ENCODE measurements around the gene CEBPZ. TPM values are rescaled to one million over a fixed set of nuclear protein-coding genes. Genes with fewer than 3 reads are reported as not detected.
A peak's percentile ranks its signal among the peaks of the same experiment; 100 is the strongest.

The CEBPZ gene
- total and polyA plus RNA-seq, 2 donors (not counting 1 experiment from before 2014, with no cell fraction given) = 5.3 to 56.5 TPM

GRCh38 chr2:37219046-37219445 is 12.3 kb downstream of the CEBPZ start:
- WGBS (ENCODE audit: insufficient coverage) = 100% methylated on average over 2 of the region's 4 CpGs
- H3K79me2 ChIP-seq (ENCODE audit: control insufficient read depth, insufficient read depth, low read length) = peaks cover 15% of the 10 kb centered on the region
- H3K9ac ChIP-seq (ENCODE audit: low read length) = no peak overlapping the region
- no peak for DNase-seq
- no peak overlapping the region for H3K27ac ChIP-seq (ENCODE audit: low read length in 2 of 2)
- no peaks in the 10 kb centered on the region for H3K4me1 ChIP-seq (ENCODE audit: control insufficient read depth in 2 of 2, insufficient read depth in 2 of 2, low read length in 2 of 2)
- ChIA-PET CTCF (interaction anchor here (1.0 kb wide), 1 partner anchor 1466 kb away, joined by 3 read pairs; no protein-coding TSS in a partner anchor), POLR2A (interaction anchor here (0.6 kb wide), 1 partner anchor 28 kb away, joined by 9 read pairs; no protein-coding TSS in a partner anchor)
- H3K36me3 ChIP-seq (replicated peaks in 1 of 2; ENCODE audit: control extremely low read depth in 1 of 2, control insufficient read depth in 1 of 2, extremely low read depth in 1 of 2, insufficient read depth in 2 of 2, low read length in 1 of 2) = peaks cover 10 to 65% of the 10 kb centered on the region in 2 experiments
- no peaks in the 10 kb centered on the region for H3K9me3 ChIP-seq (ENCODE audit: control extremely low read depth in 1 of 3, control insufficient read depth in 2 of 3, insufficient read depth in 1 of 3, low read length in 2 of 3)
- Mint-ChIP-seq H3K27ac (no peak overlapping the region), H3K4me1 (peaks cover 5% of the 10 kb centered on the region), H3K9me3 (ENCODE audit: insufficient read depth) (no peaks in the 10 kb centered on the region), H3K4me3 (no peak overlapping the region), H3K27me3 (no peaks in the 10 kb centered on the region)
- intact Hi-C loops (cut with micrococcal nuclease) = no loop called here
- no peak for ATAC-seq (ENCODE audit: low read depth)
- H3K4me3 ChIP-seq (ENCODE audit: control extremely low read depth in 1 of 5, extremely low read depth in 1 of 5, insufficient read depth in 1 of 5, low read depth in 2 of 5, low read length in 4 of 5) = no peak overlapping the region
- H4K20me1 ChIP-seq (ENCODE audit: control insufficient read depth, insufficient read depth, low read length, poor library complexity, severe bottlenecking) = no peaks in the 10 kb centered on the region
- no peak overlapping the region for H2AFZ ChIP-seq (ENCODE audit: insufficient read depth, low read depth, low read length, poor library complexity, severe bottlenecking)
- no peaks in the 10 kb centered on the region for H3K27me3 ChIP-seq (replicated peaks in 1 of 4; ENCODE audit: control extremely low read depth in 1 of 4, control insufficient read depth in 3 of 4, insufficient read depth in 4 of 4, low read length in 3 of 4)
- no peak overlapping the region for H3K4me2 ChIP-seq (replicated peaks; ENCODE audit: low read depth, low read length, poor library complexity, severe bottlenecking)
- TF ChIP-seq CTCF (IDR thresholded peaks at IDR 0.05) (no peak), EZH2 (IDR thresholded peaks at IDR 0.05; ENCODE audit: borderline replicate concordance, insufficient read depth, low read depth, low read length, poor library complexity, severe bottlenecking) (no peak)

- CTCF ChIA-PET = interaction anchor here (0.5 kb wide), 1 partner anchor 902 kb away, joined by 4 read pairs; no protein-coding TSS in a partner anchor
- H3K79me2 ChIP-seq (ENCODE audit: control insufficient read depth, insufficient read depth, low read length) = no peaks in the 10 kb centered on the region
Observed at GRCh38 chr2:37215250-37215649, 16.1 kb downstream of the CEBPZ start.

More at GRCh38 chr2:37215250-37215649, 16.1 kb downstream of the CEBPZ start:
- intact Hi-C loops (cut with micrococcal nuclease) = no loop called here
- TF ChIP-seq CTCF (IDR thresholded peaks at IDR 0.05) (no peak), EZH2 (IDR thresholded peaks at IDR 0.05; ENCODE audit: borderline replicate concordance, insufficient read depth, low read depth, low read length, poor library complexity, severe bottlenecking) (no peak)
- no peak overlapping the region for H3K27ac ChIP-seq (ENCODE audit: low read length in 2 of 2)
- H3K36me3 ChIP-seq (replicated peaks in 1 of 2; ENCODE audit: control extremely low read depth in 1 of 2, control insufficient read depth in 1 of 2, extremely low read depth in 1 of 2, insufficient read depth in 2 of 2, low read length in 1 of 2) = peaks cover 18 to 72% of the 10 kb centered on the region in 2 experiments
- H3K9me3 ChIP-seq (ENCODE audit: control extremely low read depth in 1 of 3, control insufficient read depth in 2 of 3, insufficient read depth in 1 of 3, low read length in 2 of 3) = no peaks in the 10 kb centered on the region
- H3K4me1 Mint-ChIP-seq = no peaks in the 10 kb centered on the region
- H3K27me3 Mint-ChIP-seq = no peaks in the 10 kb centered on the region
- H3K4me2 ChIP-seq (replicated peaks; ENCODE audit: low read depth, low read length, poor library complexity, severe bottlenecking) = no peak overlapping the region
- no peak for DNase-seq
- H3K9ac ChIP-seq (ENCODE audit: low read length) = no peak overlapping the region
- POLR2A ChIA-PET = no interaction called here
- peak overlapping the region; percentile 32 for H3K27ac Mint-ChIP-seq
- H3K27me3 ChIP-seq (replicated peaks in 1 of 4; ENCODE audit: control extremely low read depth in 1 of 4, control insufficient read depth in 3 of 4, insufficient read depth in 4 of 4, low read length in 3 of 4) = no peaks in the 10 kb centered on the region
- no peak overlapping the region for H2AFZ ChIP-seq (ENCODE audit: insufficient read depth, low read depth, low read length, poor library complexity, severe bottlenecking)
- no peaks in the 10 kb centered on the region for H4K20me1 ChIP-seq (ENCODE audit: control insufficient read depth, insufficient read depth, low read length, poor library complexity, severe bottlenecking)
- H3K4me1 ChIP-seq (ENCODE audit: control insufficient read depth in 2 of 2, insufficient read depth in 2 of 2, low read length in 2 of 2) = no peaks in the 10 kb centered on the region
- ATAC-seq (ENCODE audit: low read depth) = no peak
- WGBS (ENCODE audit: insufficient coverage) = no CpG with 5 or more reads among the region's 1 CpG
- no peak overlapping the region for H3K4me3 Mint-ChIP-seq
- H3K4me3 ChIP-seq (ENCODE audit: control extremely low read depth in 1 of 5, extremely low read depth in 1 of 5, insufficient read depth in 1 of 5, low read depth in 2 of 5, low read length in 4 of 5) = no peak overlapping the region
- no peaks in the 10 kb centered on the region for H3K9me3 Mint-ChIP-seq (ENCODE audit: insufficient read depth)
